Gastrocnemius medialis (tissue), 4 donors: ENCODE data around the gene CPED1.

Source experiments
- CTCF ChIP-seq, 5 experiments: fragments of 450-650 bp in 3 of 5; fragments of 200-600 bp in 2 of 5; sonication (generic) in 2 of 5; IDR thresholded peaks in 4 of 5; conservative IDR thresholded peaks in 1 of 5; 1 replicate in 4 of 5; 2 replicates in 1 of 5; pipeline ENCODE4 v1.5.1; 2016 to 2019; ENCODE audit warnings: antibody characterized with exemption in 5 of 5, mild to moderate bottlenecking in 3 of 5, moderate library complexity in 3 of 5
- POLR2A ChIP-seq, 2 donors: fragments of 450-650 bp; IDR thresholded peaks; one replicate each; pipeline ENCODE4 v1.6.1; 2017; ENCODE audit warnings: antibody characterized with exemption in 2 of 2, mild to moderate bottlenecking in 2 of 2, moderate library complexity in 2 of 2

- TF ChIP-seq CTCF (IDR thresholded peaks at IDR 0.05 in 4 of 5, conservative IDR thresholded peaks at IDR 0.05 in 1 of 5) (no peak), POLR2A (IDR thresholded peaks at IDR 0.05) (no peak)
Measured at GRCh38 chr7:121026159-121026558, 37.6 kb downstream of the CPED1 start.
